HCT116 (cell line): ENCODE results near the gene RYR3.

Experiments used
- CBX3 ChIP-seq: IDR thresholded peaks from 2 replicates; pipeline ENCODE4 v1.6.1; 2012; ENCODE audit warnings: low read depth
- EZH2 ChIP-seq: fragments of 200-600 bp; sonication (generic); IDR thresholded peaks from 2 replicates; pipeline ENCODE4 v1.6.1; 2017; ENCODE audit warnings: antibody characterized with exemption, mixed run types
- JUND ChIP-seq: IDR thresholded peaks from 2 replicates; pipeline ENCODE4 v1.6.1; 2012
- POLR2AphosphoS5 ChIP-seq: IDR thresholded peaks from 2 replicates; pipeline ENCODE4 v1.6.1; 2011; ENCODE audit warnings: mild to moderate bottlenecking, low read depth, low read length, moderate library complexity
- TCF7L2 ChIP-seq: IDR thresholded peaks from 2 replicates; pipeline ENCODE4 v1.7.0; 2011; ENCODE audit warnings: borderline replicate concordance, inconsistent platforms; ENCODE audit not compliant: insufficient read depth, insufficient read length; ENCODE audit errors: extremely low read depth
- ZNF274 ChIP-seq: fragments of 200-500 bp; sonication (Bioruptor generic); IDR thresholded peaks from 2 replicates; pipeline ENCODE4 v1.6.1; 2014; ENCODE audit warnings: mild to moderate bottlenecking, low read depth, low read length, inconsistent platforms
- TF ChIP-seq, protein P1 (sequence below), 3 experiments: fragments of 200-600 bp in 1 of 3; sonication (generic) in 1 of 3; IDR thresholded peaks in 2 of 3; conservative IDR thresholded peaks in 1 of 3; 2 replicates each; pipeline ENCODE4 v1.5.1; 2012 to 2017; ENCODE audit warnings: low read depth in 2 of 3, low read length in 2 of 3, antibody characterized with exemption in 1 of 3, borderline replicate concordance in 1 of 3, control low read depth in 1 of 3, mild to moderate bottlenecking in 1 of 3, mixed read lengths in 1 of 3, mixed run types in 1 of 3, moderate library complexity in 1 of 3; ENCODE audit not compliant: insufficient read depth in 1 of 3
- TF ChIP-seq, protein P2 (sequence below): IDR thresholded peaks from 2 replicates; pipeline ENCODE4 v1.6.1; 2012

DNA sequence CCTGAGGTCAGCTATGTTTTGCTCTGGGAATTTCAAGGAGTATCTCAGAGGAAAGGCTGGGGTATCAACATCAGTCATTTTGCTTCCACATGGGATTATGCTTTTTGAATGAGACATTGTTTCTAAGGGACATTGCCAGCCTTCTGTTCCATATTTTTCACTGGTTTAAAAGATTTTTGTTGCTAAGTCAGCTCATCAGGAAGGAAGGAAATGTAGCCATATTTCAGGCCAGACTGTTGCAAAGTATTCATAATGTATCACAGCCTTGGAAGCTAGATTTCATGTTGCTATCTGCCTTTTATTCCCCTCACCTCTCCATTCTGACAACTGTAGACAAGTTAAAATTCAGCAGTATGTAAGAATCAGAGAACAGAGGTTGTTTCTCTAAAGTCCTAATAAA is 596.6 kb downstream of the RYR3 start:
- TF ChIP-seq, protein P1, sequence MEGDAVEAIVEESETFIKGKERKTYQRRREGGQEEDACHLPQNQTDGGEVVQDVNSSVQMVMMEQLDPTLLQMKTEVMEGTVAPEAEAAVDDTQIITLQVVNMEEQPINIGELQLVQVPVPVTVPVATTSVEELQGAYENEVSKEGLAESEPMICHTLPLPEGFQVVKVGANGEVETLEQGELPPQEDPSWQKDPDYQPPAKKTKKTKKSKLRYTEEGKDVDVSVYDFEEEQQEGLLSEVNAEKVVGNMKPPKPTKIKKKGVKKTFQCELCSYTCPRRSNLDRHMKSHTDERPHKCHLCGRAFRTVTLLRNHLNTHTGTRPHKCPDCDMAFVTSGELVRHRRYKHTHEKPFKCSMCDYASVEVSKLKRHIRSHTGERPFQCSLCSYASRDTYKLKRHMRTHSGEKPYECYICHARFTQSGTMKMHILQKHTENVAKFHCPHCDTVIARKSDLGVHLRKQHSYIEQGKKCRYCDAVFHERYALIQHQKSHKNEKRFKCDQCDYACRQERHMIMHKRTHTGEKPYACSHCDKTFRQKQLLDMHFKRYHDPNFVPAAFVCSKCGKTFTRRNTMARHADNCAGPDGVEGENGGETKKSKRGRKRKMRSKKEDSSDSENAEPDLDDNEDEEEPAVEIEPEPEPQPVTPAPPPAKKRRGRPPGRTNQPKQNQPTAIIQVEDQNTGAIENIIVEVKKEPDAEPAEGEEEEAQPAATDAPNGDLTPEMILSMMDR (IDR thresholded peaks at IDR 0.05 in 2 of 3, conservative IDR thresholded peaks at IDR 0.05 in 1 of 3; ENCODE audit: borderline replicate concordance in 1 of 3, insufficient read depth in 1 of 3, low read depth in 2 of 3, low read length in 2 of 3), result no peak
- TF ChIP-seq CBX3 (no peak), POLR2AphosphoS5 (no peak), ZNF274 (no peak), EZH2 (no peak), TCF7L2 (no peak), JUND (no peak)
- TF ChIP-seq, protein P2, sequence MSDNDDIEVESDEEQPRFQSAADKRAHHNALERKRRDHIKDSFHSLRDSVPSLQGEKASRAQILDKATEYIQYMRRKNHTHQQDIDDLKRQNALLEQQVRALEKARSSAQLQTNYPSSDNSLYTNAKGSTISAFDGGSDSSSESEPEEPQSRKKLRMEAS, result no peak
